LNCAP (cell line): ENCODE measurements around the gene MUC13.

ENCODE experiments used
- TF ChIP-seq, protein P1 (sequence below): fragments of 450-650 bp; IDR thresholded peaks from 2 replicates; pipeline ENCODE4 v1.5.1; 2017; ENCODE audit warnings: mild to moderate bottlenecking

MUC13 gene

DNA sequence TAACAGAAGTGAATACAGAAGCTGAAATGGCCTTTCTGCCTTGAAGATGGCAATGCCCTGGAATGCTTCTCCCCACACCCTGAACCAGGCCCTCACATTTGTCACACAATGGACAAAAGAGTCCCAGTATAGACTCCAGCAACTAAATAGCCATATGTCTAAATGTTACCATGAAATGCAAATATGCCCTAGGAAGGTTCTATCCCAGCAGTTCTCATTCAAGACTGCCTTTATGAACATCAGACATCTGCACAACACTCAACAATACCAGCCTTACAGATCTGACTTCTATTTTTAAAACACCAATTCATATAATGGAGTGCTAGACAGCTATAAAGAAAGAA is 55.2 kb downstream of the MUC13 start:
- TF ChIP-seq, protein P1, sequence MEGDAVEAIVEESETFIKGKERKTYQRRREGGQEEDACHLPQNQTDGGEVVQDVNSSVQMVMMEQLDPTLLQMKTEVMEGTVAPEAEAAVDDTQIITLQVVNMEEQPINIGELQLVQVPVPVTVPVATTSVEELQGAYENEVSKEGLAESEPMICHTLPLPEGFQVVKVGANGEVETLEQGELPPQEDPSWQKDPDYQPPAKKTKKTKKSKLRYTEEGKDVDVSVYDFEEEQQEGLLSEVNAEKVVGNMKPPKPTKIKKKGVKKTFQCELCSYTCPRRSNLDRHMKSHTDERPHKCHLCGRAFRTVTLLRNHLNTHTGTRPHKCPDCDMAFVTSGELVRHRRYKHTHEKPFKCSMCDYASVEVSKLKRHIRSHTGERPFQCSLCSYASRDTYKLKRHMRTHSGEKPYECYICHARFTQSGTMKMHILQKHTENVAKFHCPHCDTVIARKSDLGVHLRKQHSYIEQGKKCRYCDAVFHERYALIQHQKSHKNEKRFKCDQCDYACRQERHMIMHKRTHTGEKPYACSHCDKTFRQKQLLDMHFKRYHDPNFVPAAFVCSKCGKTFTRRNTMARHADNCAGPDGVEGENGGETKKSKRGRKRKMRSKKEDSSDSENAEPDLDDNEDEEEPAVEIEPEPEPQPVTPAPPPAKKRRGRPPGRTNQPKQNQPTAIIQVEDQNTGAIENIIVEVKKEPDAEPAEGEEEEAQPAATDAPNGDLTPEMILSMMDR: no peak

DNA sequence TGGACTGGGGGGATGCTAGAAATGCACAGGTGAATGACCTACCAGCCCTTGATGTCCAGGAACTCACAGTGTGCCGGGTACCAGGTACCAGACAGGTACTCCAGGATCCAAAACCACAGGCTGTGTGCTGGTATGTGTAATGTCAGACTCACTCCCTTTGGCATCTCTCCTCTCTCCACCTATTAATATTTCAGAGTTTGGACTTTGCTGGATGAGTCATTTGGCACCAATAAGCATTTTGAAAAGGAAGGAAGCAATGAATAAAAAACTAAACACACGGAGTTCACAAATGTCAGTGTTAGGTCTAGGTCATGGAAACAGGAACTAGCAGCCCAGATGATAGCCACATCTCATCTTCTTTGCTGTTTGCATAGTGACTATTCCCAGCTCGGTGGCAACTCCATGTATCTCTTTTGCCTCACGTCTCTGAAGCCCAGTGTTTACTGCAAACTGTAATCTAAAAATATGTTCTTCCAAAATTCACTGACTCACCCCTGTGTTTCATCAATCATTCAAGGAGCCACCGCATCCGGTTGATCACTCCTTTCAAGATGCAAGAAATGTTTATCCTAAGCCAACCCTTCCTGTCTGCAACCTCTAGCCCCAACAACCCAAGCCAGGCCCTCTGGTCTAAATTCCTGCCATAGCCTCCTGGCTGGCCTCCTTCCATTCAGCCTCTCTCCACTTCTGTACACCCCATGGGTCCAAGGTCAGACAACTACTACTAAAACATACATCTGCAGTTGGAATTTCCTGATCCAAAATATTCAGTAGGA is 55.8 kb downstream of the MUC13 start:
- TF ChIP-seq, protein P1: no peak

DNA sequence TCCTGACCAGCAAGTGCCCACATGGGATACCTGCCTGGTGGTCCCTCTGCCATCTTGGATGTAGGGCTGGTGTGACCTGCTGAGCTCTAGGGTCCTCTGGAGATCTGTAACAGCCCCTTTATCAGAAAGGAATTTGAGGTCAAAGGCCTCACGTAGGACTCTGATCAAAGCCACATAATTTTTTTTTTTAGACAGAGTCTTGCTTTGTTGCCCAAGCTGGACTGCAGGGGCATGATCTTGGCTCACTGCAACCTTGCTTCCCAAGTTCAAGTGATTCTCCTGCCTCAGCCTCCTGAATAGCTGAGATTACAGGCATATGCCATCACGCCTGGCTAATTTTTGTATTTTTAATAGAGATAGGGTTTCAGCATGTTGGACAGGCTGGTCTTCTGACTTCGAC is 56.9 kb downstream of the MUC13 start:
- TF ChIP-seq, protein P1: no peak

DNA sequence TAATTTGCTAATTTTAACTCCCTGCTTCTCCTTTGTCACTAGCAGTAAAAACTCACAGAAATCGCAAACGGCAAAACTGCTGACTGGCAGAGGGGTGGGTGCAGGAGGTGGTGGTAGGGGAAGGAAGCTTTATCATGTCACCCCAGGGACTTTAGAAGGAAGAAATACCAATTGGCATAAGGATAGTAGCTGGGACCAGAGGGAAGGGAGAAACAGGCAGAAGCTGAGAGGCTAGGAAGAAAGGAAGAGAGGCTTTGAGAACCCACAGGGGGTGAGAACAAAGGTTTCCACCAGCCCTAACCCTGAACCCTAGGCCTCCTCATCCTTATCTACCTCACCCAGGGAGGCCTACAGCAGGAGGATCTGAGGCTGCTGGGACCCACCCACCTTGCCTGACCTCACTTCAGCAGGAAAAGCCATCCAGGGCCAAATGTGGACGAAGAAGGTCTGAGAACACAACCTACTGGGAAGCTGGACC is 58.1 kb downstream of the MUC13 start:
- TF ChIP-seq, protein P1: no peak

DNA sequence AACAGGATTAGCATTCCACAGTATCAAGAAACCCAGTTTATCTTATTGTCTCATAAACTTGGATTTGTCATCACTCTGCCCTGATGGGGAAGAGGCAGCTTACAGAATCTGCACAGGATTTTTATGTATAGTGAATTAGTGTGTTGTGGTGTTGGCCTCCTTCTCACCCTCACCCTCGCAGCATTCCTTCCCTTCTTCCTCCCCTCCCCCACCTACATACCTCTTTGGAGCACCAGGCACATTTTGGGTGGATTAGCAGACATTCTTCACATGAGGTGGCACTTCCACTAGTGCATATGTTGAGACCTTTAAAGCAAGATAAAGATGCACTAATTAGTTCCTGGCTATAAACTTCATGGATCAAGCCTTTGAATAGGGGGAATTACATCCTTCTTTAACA is 61.3 kb downstream of the MUC13 start:
- TF ChIP-seq, protein P1: no peak

DNA sequence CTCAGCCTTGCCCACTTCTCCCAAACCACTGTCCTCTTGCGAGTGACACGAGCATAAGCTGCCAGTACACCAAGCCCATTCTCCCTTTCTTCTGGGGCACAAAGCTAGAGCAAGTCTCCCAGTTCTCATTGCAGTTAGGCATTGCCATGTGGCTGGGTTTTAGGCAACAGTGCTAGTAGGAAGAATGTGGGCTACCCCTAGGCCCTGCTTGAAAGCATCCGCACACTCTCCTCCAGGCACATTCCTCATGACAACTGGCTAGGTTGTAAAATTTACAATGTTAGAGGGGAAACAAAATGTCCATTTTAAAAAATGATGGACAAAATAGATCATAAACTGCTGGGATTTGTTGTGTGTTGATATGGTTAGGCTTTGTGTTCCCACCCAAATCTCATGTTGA is 67.0 kb downstream of the MUC13 start:
- TF ChIP-seq, protein P1: no peak

DNA sequence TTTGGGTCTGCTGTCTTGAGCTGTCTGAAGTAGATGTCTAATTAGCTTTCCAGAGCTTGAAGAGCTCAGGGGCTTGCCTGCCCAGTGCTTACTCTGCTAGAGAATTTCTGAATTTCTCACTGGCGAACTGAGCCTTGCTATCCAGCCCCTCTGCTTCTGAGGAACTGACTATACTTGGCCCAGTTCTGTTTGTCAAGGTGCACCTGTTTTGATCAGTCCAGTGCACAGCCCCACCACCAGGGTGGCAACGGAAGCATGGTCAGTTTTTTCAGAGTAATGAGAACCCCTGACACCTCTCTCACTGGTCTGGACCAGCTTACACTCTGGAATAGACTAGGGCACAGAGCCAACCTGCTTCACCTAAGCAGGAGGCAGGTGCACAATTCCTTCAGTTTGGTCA is 72.5 kb downstream of the MUC13 start:
- TF ChIP-seq, protein P1: no peak

DNA sequence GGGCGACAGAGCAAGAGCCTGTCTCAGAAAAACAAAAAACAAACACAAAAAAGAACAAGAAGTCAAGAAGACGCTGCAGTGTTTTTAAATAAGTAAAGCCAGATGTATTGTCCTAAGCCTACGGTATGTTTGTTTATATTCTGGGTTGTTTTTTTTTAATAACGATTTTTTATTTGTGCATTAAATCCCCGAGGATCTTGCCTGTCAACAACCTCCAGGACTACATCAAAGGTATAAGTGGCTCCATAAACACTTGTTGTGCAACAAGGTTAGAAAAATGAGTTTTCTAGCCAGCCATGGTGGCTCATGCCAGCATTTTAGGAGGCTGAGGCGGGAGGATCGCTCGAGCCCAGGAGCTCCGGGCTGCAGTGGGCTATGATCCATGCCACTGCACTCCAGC is 73.5 kb downstream of the MUC13 start:
- TF ChIP-seq, protein P1: no peak
